Measurements from ENCODE around the gene LYZL6. TPM values are rescaled to one million over a fixed set of nuclear protein-coding genes. Genes with fewer than 3 reads are reported as not detected.
"Not testable (repeated sequence)": the region's sequence is repeated elsewhere in the genome, so short reads cannot be mapped to it uniquely, and the experiment has no call there.

Gene LYZL6
- total and polyA plus RNA-seq, 10 donors: not detected

GRCh38 chr17:35948092-35948491 lies 4.6 kb upstream of the LYZL6 start:
- H3K27ac ChIP-seq: no peak overlapping the region
- H3K4me1 ChIP-seq: peaks cover 0 to 9% (median 5%) of the 10 kb centered on the region in 6 donors
- no peak for DNase-seq
- H3K4me3 ChIP-seq: no peak overlapping the region
- H3K36me3 ChIP-seq: no peaks in the 10 kb centered on the region
- no peaks in the 10 kb centered on the region for H3K27me3 ChIP-seq (replicated peaks in 1 of 7)
- TF ChIP-seq CTCF (IDR thresholded peaks at IDR 0.05 in 8 of 11, conservative IDR thresholded peaks at IDR 0.05 in 3 of 11) (no peak), POLR2AphosphoS5 (IDR thresholded peaks at IDR 0.05) (no peak), POLR2A (IDR thresholded peaks at IDR 0.05) (no peak)
- H3K9me3 ChIP-seq: no peaks in the 10 kb centered on the region
- intact Hi-C loops (cut with DNase I; ENCODE audit: low total_unique reads): no loop called here
- WGBS, 5 donors: 82 to 93% (median 87%) methylated on average over 7 of the region's 7 CpGs

GRCh38 chr17:35947156-35947585 lies 3.7 kb upstream of the LYZL6 start:
- TF ChIP-seq CTCF (IDR thresholded peaks at IDR 0.05 in 8 of 11, conservative IDR thresholded peaks at IDR 0.05 in 3 of 11) (peak; percentile 38 to 80 (median 71)), POLR2AphosphoS5 (IDR thresholded peaks at IDR 0.05) (no peak), POLR2A (IDR thresholded peaks at IDR 0.05) (no peak)
- intact Hi-C loops (cut with DNase I; ENCODE audit: low total_unique reads): no loop called here
- Histone ChIP-seq H3K36me3 (no peaks in the 10 kb centered on the region), H3K4me3 (peak overlapping the region in 2 of 8 donors; percentile 16 to 45), H3K4me1 (peaks cover 0 to 9% (median 5%) of the 10 kb centered on the region in 6 donors), H3K27me3 (replicated peaks in 1 of 7) (no peaks in the 10 kb centered on the region), H3K27ac (no peak overlapping the region), H3K9me3 (no peaks in the 10 kb centered on the region)
- WGBS, 5 donors: 20 to 31% (median 27%) methylated on average over 12 of the region's 12 CpGs
- DNase-seq: no peak

GRCh38 chr17:35944151-35944550 lies 638 bp upstream of the LYZL6 start:
- no peak for DNase-seq
- Histone ChIP-seq H3K36me3 (no peaks in the 10 kb centered on the region), H3K4me1 (peaks cover 0 to 9% (median 5%) of the 10 kb centered on the region in 6 donors), H3K27ac (no peak overlapping the region), H3K27me3 (replicated peaks in 1 of 7) (no peaks in the 10 kb centered on the region), H3K9me3 (no peaks in the 10 kb centered on the region), H3K4me3 (no peak overlapping the region)
- TF ChIP-seq POLR2A (IDR thresholded peaks at IDR 0.05) (no peak), POLR2AphosphoS5 (IDR thresholded peaks at IDR 0.05) (no peak), CTCF (IDR thresholded peaks at IDR 0.05 in 8 of 11, conservative IDR thresholded peaks at IDR 0.05 in 3 of 11) (no peak)
- 65 to 87% (median 73%) methylated on average over 4 of the region's 4 CpGs for WGBS, 5 donors
- intact Hi-C loops (cut with DNase I; ENCODE audit: low total_unique reads): no loop called here

- WGBS, 5 donors: 76 to 78% (median 76%) methylated on average over 9 of the region's 9 CpGs
- DNase-seq: no peak
- H3K27me3 ChIP-seq (replicated peaks in 1 of 7): no peaks in the 10 kb centered on the region
- no peaks in the 10 kb centered on the region for H3K36me3 ChIP-seq
- H3K9me3 ChIP-seq: no peaks in the 10 kb centered on the region
- intact Hi-C loops (cut with DNase I; ENCODE audit: low total_unique reads): no loop called here
- peaks cover 0 to 9% (median 5%) of the 10 kb centered on the region in 6 donors for H3K4me1 ChIP-seq
- no peak overlapping the region for H3K27ac ChIP-seq
- TF ChIP-seq POLR2AphosphoS5 (IDR thresholded peaks at IDR 0.05): no peak
- TF ChIP-seq POLR2A (IDR thresholded peaks at IDR 0.05): no peak
- no peak for TF ChIP-seq CTCF (IDR thresholded peaks at IDR 0.05 in 8 of 11, conservative IDR thresholded peaks at IDR 0.05 in 3 of 11)
- H3K4me3 ChIP-seq: no peak overlapping the region
These were observed 826 bp downstream of the LYZL6 start for GRCh38 chr17:35942588-35943186.

GRCh38 chr17:35938492-35938891 lies 5.0 kb downstream of the LYZL6 start:
- H3K36me3 ChIP-seq; intact Hi-C loops (cut with DNase I; ENCODE audit: low total_unique reads); H3K27ac ChIP-seq; H3K27me3 ChIP-seq (replicated peaks in 1 of 7); H3K4me1 ChIP-seq; DNase-seq; H3K9me3 ChIP-seq; H3K4me3 ChIP-seq: not testable (repeated sequence)
- 91 to 95% (median 93%) methylated on average over 2 to 3 of the region's 3 CpGs for whole genome bisulfite sequencing, 5 donors
